Tibial nerve (tissue), 4 donors: Measurements from ENCODE around the gene CES2.

Experiments
- CTCF ChIP-seq, 5 experiments: fragments of 200-600 bp in 3 of 5; fragments of 450-650 bp in 2 of 5; sonication (generic) in 3 of 5; IDR thresholded peaks; one replicate each; pipeline ENCODE4 v1.5.1; 2016 to 2019; ENCODE audit warnings: antibody characterized with exemption in 5 of 5, mild to moderate bottlenecking in 3 of 5, moderate library complexity in 2 of 5
- EP300 ChIP-seq, 2 donors: sonication (generic); formaldehyde crosslinking; IDR thresholded peaks; one replicate each; pipeline ENCODE4 v1.6.1; 2017; ENCODE audit warnings: antibody characterized with exemption in 2 of 2, mild to moderate bottlenecking in 1 of 2

DNA sequence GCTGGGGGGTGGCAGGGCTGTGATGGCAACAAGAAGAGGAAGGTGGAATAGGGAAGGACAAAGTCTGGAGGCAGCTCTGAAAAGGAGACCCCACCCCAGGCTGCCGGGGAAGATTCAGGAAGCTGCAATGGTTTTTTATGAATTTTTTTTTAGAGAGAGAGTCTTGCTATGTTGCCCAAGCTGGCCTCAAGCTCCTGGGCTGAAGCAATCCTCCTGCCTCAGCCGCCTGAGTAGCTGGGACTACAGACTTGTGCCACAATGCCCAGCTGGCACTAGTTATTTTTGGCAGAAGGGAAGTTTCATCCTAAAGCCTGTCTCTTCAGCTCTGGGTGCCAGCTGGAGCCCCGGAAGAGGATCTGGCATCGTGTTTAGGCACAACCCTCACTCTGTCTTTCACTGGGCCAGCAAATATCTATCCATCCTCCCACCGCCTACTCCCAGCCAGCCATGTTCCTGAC is 24.4 kb downstream of the CES2 start:
- TF ChIP-seq CTCF (IDR thresholded peaks at IDR 0.05) (no peak), EP300 (IDR thresholded peaks at IDR 0.05) (peak in 1 of 2 donors; percentile 51)
